Right renal pelvis (tissue), 4 donors: ENCODE results near the gene MOCOS. TPM values are rescaled to one million over a fixed set of nuclear protein-coding genes. Genes with fewer than 3 reads are reported as not detected.
"Not testable (repeated sequence)": the region's sequence is repeated elsewhere in the genome, so short reads cannot be mapped to it uniquely, and the experiment has no call there.

Experiments used
- DNase-seq, 4 donors: peaks; one replicate each; pipeline ENCODE4 v3.0.0-alpha.2; 2013; ENCODE audit warnings: low read depth in 4 of 4, low spot score in 3 of 4, missing footprints in 1 of 4
- polyA plus RNA-seq, 4 donors: library from polyadenylated mRNA; unstranded; fragments of 120-200 nt; gene quantifications; one replicate each; pipeline ENCODE4 v1.2.1, GENCODE V29; 2013; ENCODE audit not compliant: insufficient read length in 4 of 4

The MOCOS gene, protein sequence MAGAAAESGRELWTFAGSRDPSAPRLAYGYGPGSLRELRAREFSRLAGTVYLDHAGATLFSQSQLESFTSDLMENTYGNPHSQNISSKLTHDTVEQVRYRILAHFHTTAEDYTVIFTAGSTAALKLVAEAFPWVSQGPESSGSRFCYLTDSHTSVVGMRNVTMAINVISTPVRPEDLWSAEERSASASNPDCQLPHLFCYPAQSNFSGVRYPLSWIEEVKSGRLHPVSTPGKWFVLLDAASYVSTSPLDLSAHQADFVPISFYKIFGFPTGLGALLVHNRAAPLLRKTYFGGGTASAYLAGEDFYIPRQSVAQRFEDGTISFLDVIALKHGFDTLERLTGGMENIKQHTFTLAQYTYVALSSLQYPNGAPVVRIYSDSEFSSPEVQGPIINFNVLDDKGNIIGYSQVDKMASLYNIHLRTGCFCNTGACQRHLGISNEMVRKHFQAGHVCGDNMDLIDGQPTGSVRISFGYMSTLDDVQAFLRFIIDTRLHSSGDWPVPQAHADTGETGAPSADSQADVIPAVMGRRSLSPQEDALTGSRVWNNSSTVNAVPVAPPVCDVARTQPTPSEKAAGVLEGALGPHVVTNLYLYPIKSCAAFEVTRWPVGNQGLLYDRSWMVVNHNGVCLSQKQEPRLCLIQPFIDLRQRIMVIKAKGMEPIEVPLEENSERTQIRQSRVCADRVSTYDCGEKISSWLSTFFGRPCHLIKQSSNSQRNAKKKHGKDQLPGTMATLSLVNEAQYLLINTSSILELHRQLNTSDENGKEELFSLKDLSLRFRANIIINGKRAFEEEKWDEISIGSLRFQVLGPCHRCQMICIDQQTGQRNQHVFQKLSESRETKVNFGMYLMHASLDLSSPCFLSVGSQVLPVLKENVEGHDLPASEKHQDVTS
- 1 to 10 TPM in 1 of 4 donors, under 1 TPM in 3; 0.40 to 1.1 (median 0.82) TPM for polyA plus RNA-seq

DNA sequence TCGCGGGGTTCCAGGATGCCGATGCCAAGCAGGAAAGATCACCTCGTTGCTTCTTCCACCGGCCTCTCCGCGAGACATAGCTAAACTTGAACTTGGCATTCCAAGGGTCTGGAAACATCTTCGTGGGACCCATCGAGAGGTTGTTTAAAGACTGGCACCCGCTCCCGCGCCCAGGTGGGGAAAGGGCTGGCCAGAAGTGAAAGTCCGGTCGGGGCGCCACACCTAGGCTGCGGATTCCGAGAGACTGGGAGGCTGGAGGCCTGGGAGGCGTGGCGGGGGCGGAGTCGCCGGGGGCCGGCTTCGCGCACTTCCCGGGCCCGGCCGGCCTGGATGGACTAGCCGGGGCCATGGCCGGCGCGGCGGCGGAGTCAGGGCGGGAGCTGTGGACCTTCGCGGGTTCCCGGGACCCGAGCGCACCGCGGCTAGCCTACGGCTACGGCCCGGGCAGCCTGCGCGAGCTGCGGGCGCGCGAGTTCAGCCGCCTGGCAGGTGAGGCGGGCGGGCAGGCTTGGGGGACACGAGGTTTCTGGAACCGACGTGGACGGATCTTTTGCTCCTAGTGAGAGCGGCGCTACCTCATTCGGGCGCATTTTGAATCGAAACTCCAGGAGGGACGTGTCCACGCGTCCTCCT is at the start of gene MOCOS:
Gene MOCOS (plus strand): TSS at position 305 of the 633 bp plus-strand sequence. CDS start 43 bp downstream, at position 348.
- peak in 3 of 4 donors; percentile 36 to 52 (median 38) for DNase-seq

DNA sequence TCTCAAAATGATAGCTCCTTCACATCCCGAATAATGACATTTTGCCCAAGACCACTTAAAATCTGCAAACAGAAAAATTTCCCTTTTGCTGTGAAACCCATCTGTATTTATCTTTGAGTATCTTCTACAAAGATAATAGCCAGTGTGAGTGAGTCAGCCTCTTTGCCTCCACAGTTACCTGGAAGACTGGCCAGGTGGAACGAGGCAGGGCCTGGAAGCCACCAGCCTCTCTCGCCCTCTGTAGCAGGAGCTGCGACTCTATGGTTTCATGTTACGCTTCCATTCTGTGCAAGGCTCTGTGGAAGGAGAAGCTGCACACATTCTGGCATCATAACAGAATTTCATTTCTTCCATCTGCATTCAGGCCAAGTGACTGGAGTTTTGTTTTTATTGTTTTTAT is 48.1 kb upstream of the MOCOS start:
- DNase-seq: no peak

DNA sequence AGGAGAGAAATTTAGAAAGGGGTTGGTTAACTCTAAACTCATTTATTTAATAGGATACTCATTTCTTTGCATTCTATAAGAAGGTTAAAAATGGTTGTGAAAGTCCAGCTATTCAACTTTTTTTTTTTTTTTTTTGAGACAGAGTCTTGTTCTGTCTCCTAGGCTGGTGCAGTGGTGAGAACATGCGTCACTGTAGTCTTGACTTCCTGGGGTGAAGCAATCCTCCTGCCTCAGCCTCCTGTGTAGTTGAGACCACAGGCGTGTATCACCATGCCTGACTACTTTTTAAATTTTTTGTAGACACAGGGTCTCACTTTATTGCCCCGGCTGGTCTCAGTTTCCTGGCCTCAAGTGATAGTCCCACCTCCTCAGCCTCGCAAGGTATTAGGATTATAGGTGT is 45.7 kb upstream of the MOCOS start:
- DNase-seq: no peak

DNA sequence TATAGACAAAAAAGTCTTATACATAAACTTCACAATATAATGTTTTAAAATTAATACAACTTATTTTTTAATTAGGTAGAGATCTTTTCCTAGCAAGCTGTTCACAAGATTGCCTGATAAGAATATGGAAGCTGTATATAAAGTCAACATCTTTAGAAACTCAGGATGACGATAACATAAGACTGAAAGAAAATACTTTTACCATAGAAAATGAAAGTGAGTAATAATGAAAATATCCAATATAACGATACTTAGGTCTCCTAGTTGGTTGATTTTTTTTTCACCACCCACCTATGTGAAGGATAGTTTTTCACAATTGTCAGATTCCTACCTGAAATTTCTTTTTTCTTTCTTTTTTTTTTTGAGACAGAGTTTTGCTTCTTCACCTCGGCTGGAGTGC is 44.5 kb upstream of the MOCOS start:
- DNase-seq: no peak

DNA sequence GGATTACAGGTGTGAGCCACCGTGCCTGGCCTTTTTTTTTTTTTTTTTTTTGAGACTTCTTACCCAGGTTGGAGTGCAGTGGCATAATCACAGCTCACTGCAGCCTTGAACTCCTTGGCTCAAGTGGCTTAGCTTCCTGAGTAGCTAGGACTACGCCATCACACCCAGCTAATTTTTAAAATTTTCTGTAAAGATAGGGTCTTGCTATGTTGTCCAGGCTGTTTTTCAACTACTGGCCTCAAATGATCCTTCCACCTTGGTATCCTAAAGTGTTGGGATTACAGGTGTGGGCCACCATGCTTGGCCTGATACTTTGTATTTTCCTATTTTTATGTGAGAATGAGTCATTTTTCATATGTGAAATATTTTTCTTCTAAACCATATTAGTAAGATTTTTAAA is 43.9 kb upstream of the MOCOS start:
- no peak for DNase-seq

DNA sequence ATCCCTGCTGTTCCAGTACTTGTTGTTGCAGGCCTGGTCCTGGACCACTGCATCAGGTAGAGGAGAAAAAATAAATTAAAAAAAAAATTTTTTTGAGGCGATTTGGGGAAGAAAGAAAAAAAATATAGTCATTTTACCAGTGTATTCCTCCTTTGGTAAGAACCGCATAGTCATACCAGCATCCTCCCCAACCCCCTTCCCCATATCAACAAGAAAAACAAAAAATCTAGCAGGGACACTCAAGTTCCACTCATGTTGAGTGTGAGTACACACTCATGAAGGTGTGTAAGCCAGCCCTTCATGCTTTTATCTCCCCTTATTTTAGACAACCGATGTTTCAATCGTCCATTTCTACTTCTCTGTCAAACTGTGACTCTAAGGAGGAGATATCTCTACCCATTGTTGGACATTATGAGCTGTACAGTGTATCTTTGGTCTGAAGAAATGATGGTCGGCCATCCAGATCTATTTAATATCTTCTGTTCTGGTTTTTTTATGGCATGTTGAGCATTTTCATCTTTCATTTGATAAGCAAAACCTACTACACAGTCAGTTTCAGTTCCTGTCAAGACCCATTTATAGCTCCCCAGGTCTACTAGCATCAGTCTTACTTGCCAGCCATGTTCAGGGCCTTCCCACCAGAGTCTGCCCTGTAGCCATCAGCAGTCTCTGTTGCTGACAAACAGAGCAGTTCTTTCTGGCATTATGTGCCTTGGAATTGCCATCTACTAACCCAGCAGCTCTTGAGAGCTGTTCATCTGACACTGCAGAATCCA is 37.6 kb upstream of the MOCOS start:
- DNase-seq: no peak

DNA sequence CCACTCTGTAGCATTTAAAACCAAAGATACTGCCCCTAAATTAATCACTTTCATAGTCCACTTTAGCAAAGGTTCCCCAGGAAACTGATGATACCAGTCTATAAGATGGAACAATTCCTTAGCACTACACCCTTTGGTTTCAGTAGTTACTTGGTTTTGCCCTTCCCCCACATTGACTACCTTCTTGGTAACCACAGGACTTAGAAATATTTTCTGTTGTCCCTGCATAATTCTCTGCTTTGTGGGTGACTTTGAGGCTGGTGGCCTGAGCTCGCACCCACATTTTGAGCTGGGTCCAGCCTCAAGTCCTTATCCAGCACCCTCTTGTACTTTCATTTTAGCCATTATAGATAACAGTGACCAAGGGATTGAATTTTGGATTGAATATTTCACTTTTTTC is 34.5 kb upstream of the MOCOS start:
- DNase-seq: no peak

DNA sequence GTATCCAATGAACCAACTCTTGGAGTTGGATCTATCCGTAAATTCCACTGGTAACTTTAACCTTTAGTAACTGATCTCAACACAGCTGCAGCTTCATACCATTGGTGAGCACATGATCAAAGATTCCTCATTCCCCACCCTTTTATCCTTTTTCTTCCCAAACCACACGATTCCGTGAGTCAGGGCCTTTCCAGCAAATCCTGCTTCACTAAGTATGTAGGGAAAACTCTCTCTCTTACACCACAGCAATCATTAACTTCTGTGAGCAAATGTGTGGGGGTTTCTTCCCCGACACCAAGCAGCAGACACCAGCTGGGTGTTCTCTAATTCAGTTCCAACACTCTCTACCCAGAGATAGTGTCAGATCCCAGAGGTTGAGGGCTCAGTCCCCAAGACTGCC is 34.1 kb upstream of the MOCOS start:
- DNase-seq: no peak

DNA sequence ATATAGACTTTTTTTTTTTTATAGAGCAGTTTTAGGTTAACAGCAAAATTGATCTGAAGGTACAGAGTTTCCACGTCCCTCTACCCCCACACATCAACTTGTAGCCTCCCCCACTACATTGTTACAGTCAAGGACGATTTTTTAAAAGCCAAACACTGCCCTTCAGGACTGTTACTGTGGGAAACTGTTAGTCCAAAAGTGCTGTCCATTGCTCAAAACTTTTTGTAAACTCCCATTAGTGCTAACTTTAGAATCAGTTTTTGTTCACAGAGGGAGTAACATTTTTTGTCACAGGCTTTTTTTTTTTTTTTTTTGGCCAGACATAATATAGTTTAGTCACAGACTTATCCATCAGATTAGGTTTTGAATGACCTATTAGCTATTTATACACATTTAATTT is 33.5 kb upstream of the MOCOS start:
- DNase-seq: no peak

DNA sequence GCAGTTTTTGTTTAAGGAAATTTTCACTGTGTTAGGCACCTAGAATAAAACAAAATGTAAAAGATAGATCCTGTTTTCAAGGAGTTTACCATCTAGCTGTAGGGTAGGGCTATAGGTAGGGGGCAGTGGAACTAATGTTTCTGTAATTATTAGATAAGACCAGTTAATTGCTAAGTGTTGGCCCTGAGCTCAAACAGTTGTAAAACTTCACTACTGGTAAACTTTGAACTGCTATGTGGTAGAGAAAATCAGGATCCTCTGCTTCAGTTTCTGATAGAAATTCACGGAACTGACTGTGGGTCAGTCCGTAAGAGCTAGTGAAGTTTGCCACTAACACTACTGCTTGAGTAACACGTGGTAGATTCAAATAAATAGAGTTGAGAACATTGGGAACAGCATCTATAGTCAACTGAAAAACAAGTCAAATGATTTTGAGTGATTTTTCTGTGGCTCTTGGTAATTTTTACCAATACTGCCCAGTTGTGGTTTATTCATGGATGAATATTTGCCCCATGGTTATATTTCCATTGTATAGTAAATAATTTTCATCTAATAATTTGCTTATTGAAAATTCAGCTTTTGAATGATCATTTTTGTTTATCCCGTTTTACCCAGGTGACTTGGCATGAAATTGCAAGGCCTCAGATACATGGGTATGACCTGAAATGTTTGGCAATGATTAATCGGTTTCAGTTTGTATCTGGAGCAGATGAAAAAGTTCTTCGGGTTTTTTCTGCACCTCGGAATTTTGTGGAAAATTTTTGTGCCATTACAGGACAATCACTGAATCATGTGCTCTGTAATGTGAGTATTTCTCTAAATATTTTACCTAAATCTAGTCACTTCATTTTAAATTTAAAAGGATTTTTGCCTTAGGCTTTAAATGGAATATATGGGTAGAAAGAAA is 31.2 kb upstream of the MOCOS start:
- DNase-seq: no peak

DNA sequence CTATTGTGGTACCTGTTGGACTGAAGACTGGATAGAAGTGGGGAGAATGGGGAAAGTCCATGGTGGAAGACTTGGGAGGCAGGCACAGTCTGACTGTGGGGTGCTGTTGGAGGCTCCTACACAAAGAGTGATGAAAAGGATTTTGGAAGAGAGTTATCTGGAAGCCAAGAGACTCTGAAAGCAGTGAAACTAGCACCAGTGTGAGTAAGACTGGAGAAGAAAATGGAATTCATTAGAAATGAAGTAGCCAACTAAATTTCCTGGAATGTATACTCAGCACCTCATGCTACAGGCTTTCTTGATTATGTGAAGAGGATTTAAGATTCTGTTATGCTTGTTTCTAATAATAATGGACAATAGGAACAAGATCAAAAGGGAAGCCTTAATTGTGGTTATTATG is 29.9 kb upstream of the MOCOS start:
- DNase-seq: no peak

DNA sequence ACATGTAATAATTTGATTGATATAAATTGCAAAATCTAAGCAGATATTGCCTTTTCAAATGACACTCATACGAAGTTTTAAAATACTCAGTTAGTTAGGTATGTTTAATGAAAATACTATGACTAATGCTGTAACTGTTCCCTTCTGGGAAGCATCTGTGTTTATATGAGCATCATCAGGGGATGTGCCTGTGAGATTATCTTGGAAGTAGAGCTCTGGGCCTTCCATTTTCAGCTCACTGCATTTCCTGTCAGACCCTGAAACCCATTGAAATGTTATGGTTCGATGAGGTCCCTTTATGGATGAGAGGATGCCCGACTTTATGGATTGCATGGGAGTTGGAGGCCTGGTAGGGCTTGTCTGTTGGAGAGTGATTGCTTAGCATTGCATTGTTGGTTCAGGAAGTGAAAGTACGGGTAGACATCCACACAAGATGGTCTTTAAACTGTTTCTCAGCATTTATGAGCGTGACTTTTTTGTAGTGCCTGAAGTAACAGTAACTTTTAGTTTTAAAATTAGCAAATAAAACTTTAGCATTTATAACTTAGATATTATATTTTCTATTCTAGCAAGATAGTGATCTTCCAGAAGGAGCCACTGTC is 28.9 kb upstream of the MOCOS start:
- DNase-seq: no peak

DNA sequence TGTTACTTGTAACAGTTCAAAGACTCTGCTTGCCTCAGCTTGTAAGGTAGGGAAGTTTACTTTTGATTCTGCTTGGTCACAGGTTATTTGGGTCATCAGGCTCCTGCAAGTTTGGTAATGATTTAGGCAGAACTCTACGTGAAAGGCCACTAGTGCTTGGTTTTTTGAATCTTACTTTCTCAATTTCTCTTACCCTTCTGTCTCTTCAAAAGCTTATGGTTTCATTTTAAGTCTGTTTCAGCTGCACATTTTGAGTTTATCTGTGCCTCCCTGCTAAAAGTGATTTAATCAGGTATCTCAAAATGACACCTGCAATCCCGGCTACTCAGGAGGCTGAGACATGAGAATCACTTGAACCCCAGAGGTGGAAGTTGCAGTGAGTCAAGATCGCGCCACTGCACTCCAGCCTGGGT is 26.3 kb upstream of the MOCOS start:
- no peak for DNase-seq

DNA sequence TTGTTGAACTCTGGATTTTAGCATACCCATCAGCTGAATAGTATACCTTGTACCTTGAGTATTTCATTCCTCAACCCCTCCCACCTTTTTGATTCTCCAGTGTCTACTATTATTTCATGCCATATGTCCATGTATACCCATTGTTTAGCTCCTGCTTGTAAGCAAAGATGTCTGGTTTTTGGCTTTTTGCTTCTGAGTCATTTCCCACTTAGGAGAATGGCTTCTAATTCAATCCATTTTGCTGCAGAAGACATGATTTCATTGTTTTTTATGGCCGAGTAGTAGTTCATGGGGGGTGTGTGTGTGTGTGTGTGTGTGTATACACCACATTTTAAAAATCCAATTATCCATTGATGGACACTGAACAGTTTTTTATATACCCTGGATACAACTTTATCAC is 24.3 kb upstream of the MOCOS start:
- DNase-seq: no peak

DNA sequence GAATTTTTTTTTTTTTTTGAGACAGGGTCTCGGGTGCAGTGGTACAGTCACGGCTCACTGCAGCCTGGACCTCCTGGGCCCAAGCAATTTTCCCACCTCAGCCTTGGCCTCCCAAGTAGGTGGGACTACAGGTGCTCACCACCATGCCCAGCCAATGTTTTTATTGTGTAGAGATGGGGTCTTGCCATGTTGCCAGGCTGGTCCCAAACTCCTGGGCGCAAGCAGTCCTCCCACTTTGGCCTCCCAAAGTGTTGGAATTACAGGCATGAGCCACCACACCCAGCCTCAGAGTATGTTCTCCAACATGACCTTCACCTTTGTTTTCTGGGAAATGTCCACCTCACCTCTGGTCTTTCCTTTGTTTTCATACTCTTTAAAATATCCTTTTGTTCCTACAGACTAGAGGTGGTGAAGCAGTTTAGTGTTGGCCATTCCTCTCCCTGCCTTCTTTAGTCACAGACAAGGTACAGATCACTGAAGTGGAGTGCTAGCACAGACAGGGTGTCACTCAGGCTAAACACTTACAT is 19.5 kb upstream of the MOCOS start:
- DNase-seq: no peak

DNA sequence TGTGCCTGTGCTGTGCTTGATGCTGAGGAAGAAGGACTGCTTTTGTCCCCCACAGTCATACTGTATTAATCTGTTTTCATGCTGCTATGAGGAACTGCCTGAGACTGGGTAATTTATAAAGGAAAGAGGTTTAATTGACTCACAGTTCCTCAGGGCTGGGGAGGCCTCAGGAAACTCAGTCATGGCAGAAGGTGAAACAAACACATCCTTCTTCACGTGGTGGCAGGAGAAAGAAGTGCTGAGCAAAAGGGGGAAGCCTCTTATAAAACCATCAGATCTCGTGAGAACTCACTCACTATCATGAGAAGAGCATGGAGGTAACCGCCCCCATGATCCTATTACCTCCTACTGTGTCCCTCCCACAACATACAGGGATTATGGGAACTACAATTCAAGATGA is 19.0 kb upstream of the MOCOS start:
- not testable (repeated sequence) for DNase-seq

DNA sequence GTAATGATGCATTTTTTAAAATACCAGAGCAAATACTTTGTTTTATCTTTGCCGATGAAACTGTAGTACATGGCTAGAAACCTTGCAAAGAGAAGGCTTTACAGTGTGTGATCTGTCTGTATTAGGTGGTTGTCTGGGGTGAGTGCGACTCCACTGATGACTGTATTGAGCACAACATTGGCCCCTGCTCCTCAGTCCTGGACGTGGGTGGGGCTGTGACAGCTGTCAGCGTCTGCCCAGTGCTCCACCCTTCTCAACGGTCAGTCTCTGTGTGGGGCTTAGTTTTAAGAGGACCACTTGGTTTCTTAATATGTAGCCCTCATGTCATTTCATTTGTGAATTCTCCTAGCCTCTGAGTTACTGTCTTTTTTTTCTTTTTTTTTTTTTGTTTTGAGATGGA is 17.4 kb upstream of the MOCOS start:
- no peak for DNase-seq

DNA sequence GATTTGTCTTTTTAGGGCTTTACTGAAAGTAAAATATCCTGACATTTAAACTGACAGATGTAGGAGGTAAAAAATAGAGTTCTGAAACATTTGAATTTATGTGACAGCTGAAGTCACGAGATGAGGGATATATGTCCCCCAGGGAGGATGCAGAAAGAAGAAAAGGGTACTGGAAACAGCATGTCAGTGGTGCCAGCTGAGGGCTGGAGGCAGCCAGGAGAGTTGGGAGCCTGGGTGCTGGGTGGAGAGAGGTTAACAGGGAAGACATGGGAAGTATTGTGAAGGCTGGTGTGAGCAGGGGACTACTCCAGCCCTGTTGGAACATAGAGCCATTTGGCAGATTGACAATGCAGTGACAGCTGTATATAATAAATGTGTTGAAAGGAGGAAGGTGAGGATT is 11.8 kb upstream of the MOCOS start:
- DNase-seq: no peak

DNA sequence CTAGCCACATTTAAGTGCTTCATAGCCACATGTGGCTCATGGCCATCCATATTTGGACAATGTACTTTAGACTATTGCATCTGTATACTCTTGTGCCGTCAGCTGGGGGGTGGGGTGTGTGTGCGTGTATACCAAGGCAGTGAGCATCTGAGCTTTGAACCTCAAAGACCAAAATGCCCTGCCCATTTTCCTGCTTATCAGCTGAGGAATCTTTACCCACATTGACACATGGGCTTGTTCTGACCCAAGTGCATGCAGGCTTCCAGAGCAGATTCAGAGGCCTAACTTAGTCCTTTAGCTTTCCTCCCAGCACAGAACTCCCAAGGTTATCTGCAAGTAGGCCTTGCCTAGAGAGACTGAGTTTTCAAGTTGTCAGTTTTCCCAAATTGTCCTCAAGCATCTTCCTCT is 11.1 kb upstream of the MOCOS start:
- no peak for DNase-seq
